SK-N-SH treated with all-trans-retinoic acid at 6 μM for 48 hours (cell line): ENCODE results near the gene MTRF1.

ENCODE experiments used
- ATAC-seq: fragments of 200-7000 bp; cut with Tn5 transposase; 3 replicates; pipeline ENCODE4 v1.9.1; 2020; ENCODE audit warnings: mild to moderate bottlenecking, moderate library complexity
- ARNTL ChIP-seq: fragments of 450-650 bp; formaldehyde crosslinking; IDR thresholded peaks from 2 replicates; pipeline ENCODE4 v1.5.0; 2020; ENCODE audit warnings: low read depth, mild to moderate bottlenecking, moderate library complexity, borderline replicate concordance
- BACH2 ChIP-seq: fragments of 250-450 bp; sonication (Bioruptor Pico); IDR thresholded peaks from 2 replicates; pipeline ENCODE4 v1.9.0; 2021; ENCODE audit warnings: mild to moderate bottlenecking, borderline replicate concordance
- CSDC2 ChIP-seq: fragments of 250-450 bp; sonication (Bioruptor Pico); IDR thresholded peaks from 2 replicates; pipeline ENCODE4 v1.5.0; 2020; ENCODE audit warnings: mild to moderate bottlenecking, moderate library complexity
- ESRRG ChIP-seq: fragments of 250-450 bp; sonication (Bioruptor Pico); IDR thresholded peaks from 2 replicates; pipeline ENCODE4 v1.6.1; 2021; ENCODE audit warnings: mild to moderate bottlenecking
- GLIS3 ChIP-seq: fragments of 250-450 bp; sonication (Bioruptor Pico); IDR thresholded peaks from 2 replicates; pipeline ENCODE4 v1.5.0; 2020; ENCODE audit warnings: mild to moderate bottlenecking, moderate library complexity
- ISL1 ChIP-seq: fragments of 250-450 bp; sonication (Bioruptor Pico); IDR thresholded peaks from 2 replicates; pipeline ENCODE4 v2.1.2; 2022; ENCODE audit warnings: mild to moderate bottlenecking, moderate library complexity
- OSR1 ChIP-seq: fragments of 250-450 bp; sonication (Bioruptor Pico); IDR thresholded peaks from 2 replicates; pipeline ENCODE4 v1.8.0; 2022; ENCODE audit warnings: moderate library complexity, mild to moderate bottlenecking, inconsistent platforms
- PPARA ChIP-seq: fragments of 250-450 bp; sonication (Bioruptor Pico); IDR thresholded peaks from 2 replicates; pipeline ENCODE4 v1.5.0; 2020; ENCODE audit warnings: mild to moderate bottlenecking, borderline replicate concordance
- RARB ChIP-seq: fragments of 250-450 bp; sonication (Bioruptor Pico); IDR thresholded peaks from 2 replicates; pipeline ENCODE4 v1.8.0; 2021; ENCODE audit warnings: mild to moderate bottlenecking, moderate library complexity
- SNAI2 ChIP-seq: fragments of 250-450 bp; sonication (Bioruptor Pico); IDR thresholded peaks from 2 replicates; pipeline ENCODE4 v1.5.0; 2020; ENCODE audit warnings: mild to moderate bottlenecking, moderate library complexity
- TCF4 ChIP-seq: fragments of 250-450 bp; sonication (Bioruptor Pico); IDR thresholded peaks from 2 replicates; pipeline ENCODE4 v1.8.0; 2021; ENCODE audit warnings: mild to moderate bottlenecking, moderate library complexity, borderline replicate concordance
- TOX ChIP-seq: fragments of 250-450 bp; sonication (Bioruptor Pico); IDR thresholded peaks from 2 replicates; pipeline ENCODE4 v1.8.0; 2021; ENCODE audit warnings: mild to moderate bottlenecking, moderate library complexity, borderline replicate concordance
- TSHZ2 ChIP-seq: fragments of 250-450 bp; sonication (Bioruptor Pico); IDR thresholded peaks from 2 replicates; pipeline ENCODE4 v1.5.0; 2020; ENCODE audit warnings: mild to moderate bottlenecking, moderate library complexity
- ZC3H10 ChIP-seq: fragments of 250-450 bp; sonication (Bioruptor Pico); IDR thresholded peaks from 2 replicates; pipeline ENCODE4 v1.5.1; 2021; ENCODE audit warnings: mild to moderate bottlenecking, moderate library complexity
- ZFP3 ChIP-seq: fragments of 250-450 bp; sonication (Bioruptor Pico); IDR thresholded peaks from 2 replicates; pipeline ENCODE4 v1.5.0; 2020; ENCODE audit warnings: mild to moderate bottlenecking, moderate library complexity
- ZFP30 ChIP-seq: fragments of 450-650 bp; formaldehyde crosslinking; IDR thresholded peaks from 2 replicates; pipeline ENCODE4 v1.5.0; 2022; ENCODE audit warnings: mild to moderate bottlenecking, moderate library complexity
- ZNF565 ChIP-seq: fragments of 450-650 bp; formaldehyde crosslinking; conservative IDR thresholded peaks from 2 replicates; pipeline ENCODE4 v1.5.0; 2020; ENCODE audit warnings: low read depth, mild to moderate bottlenecking, moderate library complexity
- ZNF70 ChIP-seq: fragments of 450-650 bp; formaldehyde crosslinking; IDR thresholded peaks from 2 replicates; pipeline ENCODE4 v1.5.0; 2020; ENCODE audit warnings: mild to moderate bottlenecking, moderate library complexity
- TF ChIP-seq, protein P1 (sequence below): fragments of 250-450 bp; sonication (Bioruptor Pico); IDR thresholded peaks from 2 replicates; pipeline ENCODE4 v1.5.1; 2021; ENCODE audit warnings: mild to moderate bottlenecking, moderate library complexity
- TF ChIP-seq, protein P2 (sequence below): fragments of 250-450 bp; sonication (Bioruptor Pico); IDR thresholded peaks from 2 replicates; pipeline ENCODE4 v1.8.0; 2021; ENCODE audit warnings: low read depth, mild to moderate bottlenecking, moderate library complexity, borderline replicate concordance

MTRF1 gene

DNA sequence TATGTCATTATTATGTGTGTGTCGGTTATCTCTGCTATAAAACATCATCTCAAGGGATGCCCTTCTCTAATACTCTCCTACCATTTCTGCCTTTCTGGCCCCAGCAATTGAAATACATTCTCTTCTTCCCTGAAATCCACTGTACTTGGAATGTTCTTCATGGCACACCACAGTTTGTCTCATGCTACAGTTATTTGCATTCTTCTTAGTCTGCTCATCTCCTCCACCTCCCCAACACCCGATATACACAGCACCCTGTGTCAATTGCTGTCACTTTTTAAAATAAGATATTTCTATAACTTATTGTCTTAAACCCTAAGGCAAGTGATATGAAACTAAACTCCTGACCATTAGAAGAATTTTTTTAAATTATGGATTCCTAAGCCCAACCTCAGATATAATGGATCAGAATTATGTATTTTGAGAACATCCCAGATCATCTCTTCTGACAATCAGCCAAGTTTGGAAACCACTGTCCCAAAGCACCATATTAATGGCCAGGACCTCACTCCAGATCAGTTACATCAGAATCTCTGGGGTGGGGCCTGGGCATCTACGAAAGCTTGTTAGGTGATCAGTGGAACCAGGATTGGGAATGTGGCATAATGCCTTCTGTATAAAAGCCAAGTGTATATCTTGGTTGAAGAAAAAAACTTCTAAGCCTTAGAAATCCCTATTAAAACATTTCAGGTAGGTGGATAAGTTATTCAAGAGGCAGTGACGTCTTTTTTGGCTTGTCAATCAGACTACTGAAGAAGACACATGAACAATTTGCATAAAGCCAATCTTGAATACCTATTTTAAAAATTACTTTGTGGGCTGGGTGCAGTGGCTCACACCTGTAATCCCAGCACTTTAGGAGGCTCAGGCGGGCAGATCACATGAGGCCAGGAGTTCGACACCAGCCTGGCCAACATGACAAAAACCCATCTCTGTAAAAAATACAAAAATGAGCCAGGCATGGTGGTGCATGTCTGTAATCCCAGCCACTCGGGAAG is 39.0 kb downstream of the MTRF1 start:
- ATAC-seq: peak; percentile 89
- TF ChIP-seq BACH2 (CRISPR knock-in tag): no peak
- TF ChIP-seq, protein P1, sequence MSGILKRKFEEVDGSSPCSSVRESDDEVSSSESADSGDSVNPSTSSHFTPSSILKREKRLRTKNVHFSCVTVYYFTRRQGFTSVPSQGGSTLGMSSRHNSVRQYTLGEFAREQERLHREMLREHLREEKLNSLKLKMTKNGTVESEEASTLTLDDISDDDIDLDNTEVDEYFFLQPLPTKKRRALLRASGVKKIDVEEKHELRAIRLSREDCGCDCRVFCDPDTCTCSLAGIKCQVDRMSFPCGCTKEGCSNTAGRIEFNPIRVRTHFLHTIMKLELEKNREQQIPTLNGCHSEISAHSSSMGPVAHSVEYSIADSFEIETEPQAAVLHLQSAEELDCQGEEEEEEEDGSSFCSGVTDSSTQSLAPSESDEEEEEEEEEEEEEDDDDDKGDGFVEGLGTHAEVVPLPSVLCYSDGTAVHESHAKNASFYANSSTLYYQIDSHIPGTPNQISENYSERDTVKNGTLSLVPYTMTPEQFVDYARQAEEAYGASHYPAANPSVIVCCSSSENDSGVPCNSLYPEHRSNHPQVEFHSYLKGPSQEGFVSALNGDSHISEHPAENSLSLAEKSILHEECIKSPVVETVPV: no peak

- ATAC-seq: peak; percentile 88
- TF ChIP-seq TCF4 (CRISPR knock-in tag) (no peak), ESRRG (CRISPR knock-in tag) (no peak), ISL1 (CRISPR knock-in tag) (no peak), BACH2 (CRISPR knock-in tag) (no peak), TOX (CRISPR knock-in tag) (no peak), CSDC2 (CRISPR knock-in tag) (no peak), PPARA (CRISPR knock-in tag) (no peak), OSR1 (CRISPR knock-in tag) (no peak), GLIS3 (CRISPR knock-in tag) (no peak), ZFP3 (CRISPR knock-in tag) (no peak)
- TF ChIP-seq, protein P1: no peak
- TF ChIP-seq, protein P2, sequence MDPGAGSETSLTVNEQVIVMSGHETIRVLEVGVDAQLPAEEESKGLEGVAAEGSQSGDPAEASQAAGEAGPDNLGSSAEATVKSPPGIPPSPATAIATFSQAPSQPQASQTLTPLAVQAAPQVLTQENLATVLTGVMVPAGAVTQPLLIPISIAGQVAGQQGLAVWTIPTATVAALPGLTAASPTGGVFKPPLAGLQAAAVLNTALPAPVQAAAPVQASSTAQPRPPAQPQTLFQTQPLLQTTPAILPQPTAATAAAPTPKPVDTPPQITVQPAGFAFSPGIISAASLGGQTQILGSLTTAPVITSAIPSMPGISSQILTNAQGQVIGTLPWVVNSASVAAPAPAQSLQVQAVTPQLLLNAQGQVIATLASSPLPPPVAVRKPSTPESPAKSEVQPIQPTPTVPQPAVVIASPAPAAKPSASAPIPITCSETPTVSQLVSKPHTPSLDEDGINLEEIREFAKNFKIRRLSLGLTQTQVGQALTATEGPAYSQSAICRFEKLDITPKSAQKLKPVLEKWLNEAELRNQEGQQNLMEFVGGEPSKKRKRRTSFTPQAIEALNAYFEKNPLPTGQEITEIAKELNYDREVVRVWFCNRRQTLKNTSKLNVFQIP (CRISPR knock-in tag): no peak
Measured at GRCh38 chr13:41222259-41222852, 41.0 kb downstream of the MTRF1 start.

DNA sequence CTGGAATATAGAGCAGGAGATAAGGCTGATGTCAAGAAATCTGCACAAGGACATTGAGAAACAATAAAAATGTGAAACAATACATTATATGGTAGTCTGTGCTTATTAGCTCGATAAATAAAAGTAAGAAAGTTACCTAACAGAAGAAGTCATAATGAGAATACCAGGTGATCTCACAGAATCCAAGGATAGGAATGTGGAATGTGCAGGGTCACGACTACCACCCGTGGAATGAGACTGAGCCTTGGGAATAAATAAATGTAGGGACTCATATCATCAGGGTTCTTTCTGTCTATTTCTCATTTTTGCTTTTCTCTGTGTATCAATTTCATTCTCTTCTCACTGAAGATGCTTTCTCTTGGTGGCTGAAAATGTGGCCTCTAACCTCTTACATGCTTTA is 43.0 kb downstream of the MTRF1 start:
- TF ChIP-seq ZFP3 (CRISPR knock-in tag) (no peak), ZC3H10 (no peak), PPARA (CRISPR knock-in tag) (no peak), SNAI2 (CRISPR knock-in tag) (no peak), BACH2 (CRISPR knock-in tag) (no peak), TOX (CRISPR knock-in tag) (no peak), ARNTL (CRISPR knock-in tag) (no peak), TCF4 (CRISPR knock-in tag) (no peak)
- TF ChIP-seq, protein P1: no peak
- ATAC-seq: no peak

DNA sequence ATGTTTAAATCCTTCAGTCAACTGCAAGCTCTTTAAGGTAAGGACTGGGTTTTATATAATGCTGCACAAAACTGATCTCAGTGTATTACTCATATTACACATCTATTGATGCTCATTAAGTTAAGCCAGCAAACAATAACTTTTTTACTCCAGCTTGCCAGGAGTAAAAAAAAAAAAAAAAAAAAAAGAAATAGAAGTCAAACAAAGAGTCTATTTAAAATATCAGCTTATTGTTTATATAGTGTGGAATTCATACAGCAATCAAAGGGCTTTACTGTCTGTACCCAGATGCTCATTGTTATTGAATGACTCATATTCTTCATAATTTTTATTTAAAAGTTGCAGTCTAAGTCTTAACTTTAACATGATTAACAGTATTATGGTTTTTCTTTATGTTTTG is 47.2 kb downstream of the MTRF1 start:
- peak; percentile 77 for ATAC-seq
- TF ChIP-seq ESRRG (CRISPR knock-in tag): no peak
- no peak for TF ChIP-seq CSDC2 (CRISPR knock-in tag)
- TF ChIP-seq ZNF565 (CRISPR knock-in tag): no peak
- 0 out of 2 replicates have a peak, but pooled peaks have one; percentile 13 for TF ChIP-seq ISL1 (CRISPR knock-in tag)

DNA sequence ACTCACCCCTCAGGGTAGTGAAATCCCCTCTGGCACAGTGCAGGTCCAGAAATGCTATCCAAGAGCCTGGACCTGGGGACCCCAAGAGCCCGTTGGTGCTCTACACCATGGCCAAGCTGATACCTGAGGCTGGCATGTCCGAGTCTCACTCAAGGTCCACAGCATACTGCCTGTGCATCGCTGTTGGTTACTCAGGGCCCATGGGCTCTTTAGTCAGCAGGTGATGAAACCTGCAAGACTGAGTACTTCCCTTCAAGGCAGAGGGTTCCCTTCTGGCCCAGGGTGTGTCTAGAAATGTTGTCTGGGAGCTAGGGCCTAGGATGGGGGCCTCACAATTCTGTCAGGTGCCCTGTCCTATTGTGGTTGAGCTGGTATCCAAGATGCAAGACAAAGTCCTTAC is 49.5 kb downstream of the MTRF1 start:
- ATAC-seq: no peak
- TF ChIP-seq RARB (CRISPR knock-in tag): no peak
- TF ChIP-seq ZNF70 (CRISPR knock-in tag): no peak
- no peak for TF ChIP-seq TOX (CRISPR knock-in tag)
- TF ChIP-seq, protein P1: no peak
- no peak for TF ChIP-seq ARNTL (CRISPR knock-in tag)
- TF ChIP-seq ZFP30: no peak
- no peak for TF ChIP-seq OSR1 (CRISPR knock-in tag)
- TF ChIP-seq TSHZ2 (CRISPR knock-in tag): no peak
- no peak for TF ChIP-seq ISL1 (CRISPR knock-in tag)
- TF ChIP-seq ZC3H10: no peak
- no peak for TF ChIP-seq CSDC2 (CRISPR knock-in tag)
- no peak for TF ChIP-seq ESRRG (CRISPR knock-in tag)
- TF ChIP-seq ZFP3 (CRISPR knock-in tag): no peak
- no peak for TF ChIP-seq SNAI2 (CRISPR knock-in tag)
- TF ChIP-seq TCF4 (CRISPR knock-in tag): no peak
